GM21825 (cell line): Measurements from ENCODE around the gene THAP12.

ENCODE experiments used
- ATAC-seq: cut with Tn5 transposase; IDR thresholded peaks from one replicate; pipeline ENCODE4 v1.9.1; 2021; ENCODE audit warnings: mild to moderate bottlenecking, moderate library complexity; ENCODE audit not compliant: unreplicated experiment

THAP12 gene

DNA sequence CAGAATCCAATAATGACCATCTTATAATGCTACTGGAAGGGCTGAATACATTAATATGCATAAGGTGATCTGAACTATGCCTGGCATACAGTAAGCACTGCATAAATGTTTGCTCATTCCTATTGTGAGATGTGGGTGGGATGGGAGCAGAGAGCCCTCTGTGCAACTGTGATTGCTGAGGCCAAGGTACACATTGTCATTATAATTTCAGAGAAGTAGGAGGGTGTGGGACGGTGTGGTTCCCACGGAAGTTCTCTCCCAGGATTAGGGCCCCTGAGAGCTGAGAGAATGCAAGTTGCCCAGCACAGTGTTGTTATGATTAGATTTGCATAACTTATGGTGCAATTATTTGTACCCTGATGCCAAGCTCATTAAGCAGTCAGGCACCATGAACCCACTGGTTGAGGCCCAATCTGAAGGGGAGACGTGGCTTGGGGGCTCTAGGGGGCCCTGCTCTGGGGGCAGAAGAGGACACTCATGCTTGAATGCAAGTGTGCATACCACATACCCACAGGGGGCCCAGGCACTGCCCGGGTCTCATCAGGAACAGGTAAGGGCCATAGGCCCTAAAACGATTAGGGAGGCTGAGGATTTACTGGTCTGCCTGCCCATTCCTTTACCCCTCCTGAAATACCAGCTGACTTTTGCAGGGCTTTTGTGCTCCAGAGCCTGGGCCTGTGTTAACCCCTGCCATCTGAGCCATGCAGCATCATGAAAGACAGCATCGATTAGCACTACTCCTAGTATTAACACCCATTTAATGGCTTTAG lies 72.8 kb downstream of the THAP12 start:
- no peak for ATAC-seq

DNA sequence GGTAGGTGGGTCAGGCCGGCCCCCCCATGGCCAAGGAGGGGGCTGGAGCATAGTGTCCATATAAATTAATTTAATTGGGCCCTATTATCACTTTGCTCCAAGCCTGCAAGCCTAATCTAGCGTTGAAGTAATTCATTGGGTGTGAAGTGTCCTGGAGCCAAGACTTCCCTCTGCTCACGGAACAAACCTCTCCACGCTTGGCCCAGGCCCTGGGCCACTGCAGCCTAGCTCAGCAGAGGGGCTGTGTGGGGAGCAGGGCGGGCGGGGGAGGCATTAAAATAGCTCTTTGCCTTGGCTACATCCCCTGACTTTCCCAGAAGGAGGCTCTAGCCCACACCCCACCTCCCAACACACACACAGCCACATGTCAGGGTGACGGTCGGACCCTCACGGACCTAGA lies 73.5 kb downstream of the THAP12 start:
- no peak for ATAC-seq

DNA sequence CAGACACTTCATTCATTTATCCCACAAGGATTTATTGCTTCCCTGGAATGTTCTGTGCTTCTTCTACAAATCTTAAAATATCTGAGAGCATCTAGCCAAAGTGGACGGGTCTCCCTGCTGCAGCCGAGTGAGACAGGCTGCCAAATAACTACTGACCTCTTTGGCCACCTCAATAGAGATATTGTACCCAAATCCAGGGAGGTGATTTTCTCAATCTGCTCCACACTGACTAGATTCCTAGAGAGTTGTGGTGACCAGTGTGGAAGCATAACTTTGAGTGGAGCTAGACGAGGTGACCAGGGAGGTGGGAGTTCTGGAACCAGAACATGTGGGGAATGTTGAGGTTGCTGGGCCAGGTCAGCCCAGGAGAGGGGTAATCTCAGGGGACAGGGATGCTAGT lies 77.5 kb downstream of the THAP12 start:
- no peak for ATAC-seq

DNA sequence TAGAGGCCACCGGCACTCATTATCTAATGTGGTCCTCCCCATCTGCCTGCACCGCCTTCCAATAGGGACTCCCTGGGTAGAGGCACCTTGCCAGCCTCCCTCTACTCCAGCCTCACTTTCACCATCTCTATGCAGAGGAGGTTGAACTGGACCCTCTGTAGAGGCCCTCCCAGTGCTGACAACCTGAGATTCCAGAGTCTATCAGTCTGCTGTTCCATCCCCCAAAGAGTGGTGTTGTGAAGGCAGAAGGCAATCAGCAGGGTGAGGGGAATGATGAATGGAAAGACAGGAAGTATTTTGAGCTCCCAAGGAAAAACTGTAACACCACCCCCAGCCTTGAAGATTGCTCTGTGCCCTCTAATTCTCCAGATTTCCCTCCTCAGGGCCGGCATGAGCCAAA lies 77.9 kb downstream of the THAP12 start:
- no peak for ATAC-seq
